HepG2 (cell line): ENCODE data around the gene CALU. TPM values are rescaled to one million over a fixed set of nuclear protein-coding genes. Genes with fewer than 3 reads are reported as not detected.

Experiments
- ATAC-seq: fragments of 200-7000 bp; cut with Tn5 transposase; 3 replicates; pipeline ENCODE4 v1.9.1; 2020; ENCODE audit warnings: mild to moderate bottlenecking, moderate library complexity
- BruUV-seq: library from RNA; stranded (reverse); fragments of 400-500 nt; replicated peaks from 2 replicates; lab custom pipeline; 2021; lab: Mats Ljungman, UMichigan
- CTCF ChIA-PET: fragments of 300-600 bp; formaldehyde crosslinking; extraction: SDS; loops from one replicate; lab custom pipeline; 2021; ENCODE audit warnings: low total read pairs, inconsistent platforms, low intra/inter-chr PET ratio; lab: Yijun Ruan, JAX
- POLR2A ChIA-PET: fragments of 350-600 bp; sonication (Branson Sonifier 250); formaldehyde crosslinking; loops from one replicate; lab custom pipeline; 2020; ENCODE audit warnings: antibody characterized with exemption, inconsistent platforms; lab: Yijun Ruan, JAX
- DNase-seq: peaks from one replicate; pipeline ENCODE4 v3.0.0-alpha.2; 2015; ENCODE audit warnings: low spot score
- FAIRE-seq: peaks from 3 replicates; lab custom pipeline; 2011; peaks lifted over from hg19 to GRCh38; lab: Jason Lieb, UNC
- H2AFZ ChIP-seq: one replicate; pipeline ENCODE4 v1.6.1; 2011; ENCODE audit warnings: low read length, inconsistent platforms
- H3K27ac ChIP-seq: fragments of 300-600 bp; 3 replicates; pipeline ENCODE4 v1.8.0; 2011; ENCODE audit warnings: mixed run types, mild to moderate bottlenecking, mixed read lengths, low read length, inconsistent platforms; ENCODE audit not compliant: insufficient read depth; ENCODE audit errors: extremely low read length
- H3K27me3 ChIP-seq, 2 experiments: fragments of 200-600 bp in 1 of 2; 2 replicates in 1 of 2; 3 replicates in 1 of 2; pipeline versions ENCODE4 v1.6.0 to v1.8.0; 2011; ENCODE audit warnings: low read length in 2 of 2, mild to moderate bottlenecking in 2 of 2, moderate library complexity in 2 of 2, inconsistent platforms in 1 of 2; ENCODE audit not compliant: insufficient read depth in 2 of 2, control insufficient read depth in 1 of 2
- H3K36me3 ChIP-seq, 2 experiments: fragments of 200-600 bp in 1 of 2; replicated peaks in 1 of 2; 2 replicates in 1 of 2; 3 replicates in 1 of 2; pipeline versions ENCODE4 v1.5.1 to v1.8.0; 2011; ENCODE audit warnings: low read length in 2 of 2, inconsistent platforms in 1 of 2; ENCODE audit not compliant: insufficient read depth in 2 of 2, control insufficient read depth in 1 of 2
- H3K4me1 ChIP-seq: 2 replicates; pipeline ENCODE4 v1.5.1; 2012; ENCODE audit warnings: low read length, inconsistent platforms; ENCODE audit not compliant: insufficient read depth
- H3K4me2 ChIP-seq: 2 replicates; pipeline ENCODE4 v1.6.0; 2011; ENCODE audit warnings: low read depth, low read length, inconsistent platforms
- H3K4me3 ChIP-seq, 3 experiments: fragments of 200-600 bp in 1 of 3; sonication (generic), shearing (Covaris generic) in 1 of 3; replicated peaks in 1 of 3; 2 replicates each; pipeline ENCODE4 v1.5.1; 2011 to 2016; ENCODE audit warnings: low read length in 3 of 3, inconsistent platforms in 2 of 3, low read depth in 2 of 3, mild to moderate bottlenecking in 2 of 3, control low read depth in 1 of 3, mixed read lengths in 1 of 3; ENCODE audit not compliant: insufficient read depth in 1 of 3
- H3K79me2 ChIP-seq: one replicate; pipeline ENCODE4 v1.6.1; 2011; ENCODE audit warnings: low read length, inconsistent platforms; ENCODE audit not compliant: insufficient read depth
- H3K9ac ChIP-seq: 2 replicates; pipeline ENCODE4 v1.6.0; 2011; ENCODE audit warnings: mild to moderate bottlenecking, low read depth, low read length, inconsistent platforms; ENCODE audit not compliant: insufficient read depth
- H3K9me3 ChIP-seq: 2 replicates; pipeline ENCODE4 v1.5.1; 2012; ENCODE audit warnings: mild to moderate bottlenecking, low read length
- H4K20me1 ChIP-seq: 2 replicates; pipeline ENCODE4 v1.6.0; 2011; ENCODE audit warnings: inconsistent platforms, mild to moderate bottlenecking, low read length, moderate library complexity; ENCODE audit not compliant: insufficient read depth
- CAMTA2 ChIP-seq: sonication (generic); formaldehyde crosslinking; IDR thresholded peaks from 2 replicates; pipeline ENCODE4 v1.4.0; 2020; ENCODE audit warnings: mild to moderate bottlenecking, missing genetic modification reagents, borderline replicate concordance
- HNRNPL ChIP-seq: fragments of 200-400 bp; formaldehyde crosslinking; IDR thresholded peaks from 2 replicates; pipeline ENCODE4 v1.6.1; 2017; ENCODE audit warnings: mild to moderate bottlenecking, low read depth, low read length
- IRF9 ChIP-seq: sonication (generic); formaldehyde crosslinking; IDR thresholded peaks from 2 replicates; pipeline ENCODE4 v1.8.0; 2022; ENCODE audit warnings: missing genetic modification reagents, mild to moderate bottlenecking, borderline replicate concordance
- NR3C1 ChIP-seq: sonication (generic); formaldehyde crosslinking; IDR thresholded peaks from 2 replicates; pipeline ENCODE4 v1.4.0; 2020; ENCODE audit warnings: missing genetic modification reagents
- RCOR2 ChIP-seq: IDR thresholded peaks from 2 replicates; pipeline ENCODE4 v1.6.1; 2016; ENCODE audit warnings: missing biosample characterization, missing genetic modification reagents
- SKIL ChIP-seq: sonication (generic); formaldehyde crosslinking; IDR thresholded peaks from 2 replicates; pipeline ENCODE4 v1.8.0; 2022; ENCODE audit warnings: missing genetic modification reagents, mild to moderate bottlenecking, moderate library complexity, borderline replicate concordance
- SMC3 ChIP-seq: IDR thresholded peaks from 2 replicates; pipeline ENCODE4 v1.6.1; 2011; ENCODE audit warnings: low read length, improper control_type of control experiment
- SP4 ChIP-seq: sonication (generic); formaldehyde crosslinking; IDR thresholded peaks from 2 replicates; pipeline ENCODE4 v1.8.1; 2023; ENCODE audit warnings: mild to moderate bottlenecking, missing genetic modification reagents
- ZBTB7B ChIP-seq: sonication (generic); formaldehyde crosslinking; IDR thresholded peaks from 2 replicates; pipeline ENCODE4 v1.4.0; 2020; ENCODE audit warnings: missing genetic modification reagents
- ZFP90 ChIP-seq: sonication (generic); formaldehyde crosslinking; IDR thresholded peaks from 2 replicates; pipeline ENCODE4 v1.8.0; 2022; ENCODE audit warnings: missing genetic modification reagents, mild to moderate bottlenecking, inconsistent platforms, borderline replicate concordance
- ZNF121 ChIP-seq: sonication (generic); formaldehyde crosslinking; IDR thresholded peaks from 2 replicates; pipeline ENCODE4 v1.5.0; 2020; ENCODE audit warnings: mild to moderate bottlenecking, missing genetic modification reagents
- ZNF501 ChIP-seq: sonication (generic); formaldehyde crosslinking; IDR thresholded peaks from 2 replicates; pipeline ENCODE4 v1.5.1; 2020; ENCODE audit warnings: mild to moderate bottlenecking, moderate library complexity, missing genetic modification reagents
- ZNF570 ChIP-seq: sonication (generic); formaldehyde crosslinking; IDR thresholded peaks from 2 replicates; pipeline ENCODE4 v1.4.0; 2020; ENCODE audit warnings: mild to moderate bottlenecking, missing genetic modification reagents, borderline replicate concordance
- ZNF687 ChIP-seq: sonication (generic); formaldehyde crosslinking; IDR thresholded peaks from 2 replicates; pipeline ENCODE4 v1.5.1; 2020; ENCODE audit warnings: mild to moderate bottlenecking, missing genetic modification reagents, moderate library complexity
- ZSCAN25 ChIP-seq: sonication (generic); formaldehyde crosslinking; IDR thresholded peaks from 2 replicates; pipeline ENCODE4 v1.8.0; 2022; ENCODE audit warnings: mild to moderate bottlenecking, missing genetic modification reagents
- WGBS: methylation state at CpG from one replicate; pipeline ENCODE4 v1.1.6; 2017; ENCODE audit warnings: low lambda C conversion rate; 5-methylcytosine and 5-hydroxymethylcytosine counted together
- in situ Hi-C: cut with HindIII; loops from 2 replicates; pipeline ENCODE4 v1.10.0; 2017; ENCODE audit warnings: low pct_unique_long_range_greater_than_20kb; ENCODE audit not compliant: extremely low pct_ligation_motif_present
- intact Hi-C: fragments of 100-400 bp; cut with micrococcal nuclease; formaldehyde crosslinking; loops from one replicate; pipeline ENCODE4 v1.10.0; 2022; ENCODE audit not compliant: unreplicated experiment
- polyA plus RNA-seq, 8 experiments: library from polyadenylated mRNA; depleted of rRNA in 3 of 8; stranded (reverse) in 7 of 8; unstranded in 1 of 8; fragments of >200 nt; fragmentation: Illumina TruSeq in 4 of 8; extraction: Trizol in 4 of 8; gene quantifications; 2 replicates each; pipeline versions ENCODE4 v1.2.1 to v1.2.3, GENCODE V29; 2011 to 2016; ENCODE audit warnings: low read depth in 4 of 8, missing spikeins in 1 of 8, mixed read lengths in 1 of 8; ENCODE audit not compliant: insufficient read depth in 1 of 8
- total RNA-seq, 5 experiments: library from RNA; depleted of rRNA; stranded (reverse); fragments of >200 nt; fragmentation: Illumina TruSeq; extraction: Trizol; gene quantifications; 2 replicates each; pipeline ENCODE4 v1.2.3, GENCODE V29; 2016; ENCODE audit warnings: low read depth in 1 of 5

The CALU gene
- total and polyA plus RNA-seq, 2 of the 13 experiments (the other 11 are each of a cell fraction or from before 2014, with no cell fraction given) = 198 to 252 TPM

GRCh38 chr7:128791121-128791971 lies 52.2 kb downstream of the CALU start, which contains the start of gene CCDC136:
TSS of gene CCDC136 (plus strand) at chr7:128791968. CDS start at chr7:128792412, 444 bp downstream.
- intact Hi-C loops = no loop called here
- TF ChIP-seq RCOR2 (CRISPR knock-in tag) = no peak
- no peak for TF ChIP-seq ZFP90 (CRISPR knock-in tag)
- no peak for TF ChIP-seq CAMTA2 (CRISPR knock-in tag)
- no peak for TF ChIP-seq NR3C1 (CRISPR knock-in tag)
- TF ChIP-seq ZNF570 (CRISPR knock-in tag) = no peak
- TF ChIP-seq IRF9 (CRISPR knock-in tag) = peak; percentile 32; the same call in 1 of the 2 replicates
- TF ChIP-seq SMC3 = no peak
- TF ChIP-seq ZBTB7B = no peak
- TF ChIP-seq ZNF501 = no peak
- no peak for TF ChIP-seq HNRNPL
- no peak for TF ChIP-seq ZSCAN25 (CRISPR knock-in tag)
- no peak for TF ChIP-seq SKIL (CRISPR knock-in tag)
- peak; percentile 37; the same call in 1 of the 2 replicates for TF ChIP-seq ZNF687 (CRISPR knock-in tag)
- no peak for TF ChIP-seq ZNF121
- TF ChIP-seq SP4 = peak; percentile 43; the same call in 1 of the 2 replicates

More at GRCh38 chr7:128791121-128791971, 52.2 kb downstream of the CALU start, which contains the start of gene CCDC136:
- Histone ChIP-seq H3K79me2 (no peaks in the 10 kb centered on the region), H3K4me1 (peaks cover 17% of the 10 kb centered on the region), H3K4me3 (peak within 1 kb of the TSS; percentile 59 to 79 (median 65)), H3K36me3 (no peaks in the 10 kb centered on the region), H3K27me3 (peaks cover 7 to 32% of the 10 kb centered on the region in 2 experiments; a peak in 4 of 5 replicates), H4K20me1 (no peaks in the 10 kb centered on the region), H3K9me3 (no peaks in the 10 kb centered on the region), H3K27ac (no peak within 1 kb of the TSS), H3K9ac (0 out of 2 replicates have a peak within 1 kb of the TSS, but pooled peaks have one; percentile 22), H2AFZ (no peak within 1 kb of the TSS), H3K4me2 (peak within 1 kb of the TSS; percentile 94)
- in situ Hi-C loops = loop anchor here (5.0 kb wide), 1 partner anchor 91 kb away; no protein-coding TSS in a partner anchor
- no peak for FAIRE-seq
- DNase-seq = no peak
- POLR2A ChIA-PET = interaction anchor here (1.1 kb wide), 1 partner anchor 53 kb away, joined by 3 read pairs; the partner anchor contains the start of gene CALU
- CTCF ChIA-PET = no interaction called here
- peak; percentile 82 for ATAC-seq
- BruUV-seq = no TSS peak
- WGBS = 2% methylated on average over 21 of the region's 80 CpGs
